GM23338 (cell line): Measurements from ENCODE around the gene VDR. TPM values are rescaled to one million over a fixed set of nuclear protein-coding genes. Genes with fewer than 3 reads are reported as not detected.

Source experiments
- ATAC-seq: fragments of 200-7000 bp; cut with Tn5 transposase; 3 replicates; pipeline ENCODE4 v1.9.1; 2020
- DNase-seq: peaks from one replicate; pipeline ENCODE4 v3.0.0-alpha.2; 2015; ENCODE audit warnings: low spot score
- H2AFZ ChIP-seq: fragments of 200-600 bp; sonication (generic); 2 replicates; pipeline ENCODE4 v1.8.0; 2016; ENCODE audit warnings: antibody characterized with exemption, mild to moderate bottlenecking, moderate library complexity
- H3F3A ChIP-seq: fragments of 200-600 bp; sonication (generic); replicated peaks from 2 replicates; pipeline ENCODE4 v1.8.0; 2017; ENCODE audit warnings: antibody characterized with exemption, mixed run types, low read depth
- H3K27ac ChIP-seq: fragments of 200-600 bp; sonication (generic); 2 replicates; pipeline ENCODE4 v1.6.1; 2016; ENCODE audit warnings: low read depth
- H3K27me3 ChIP-seq: fragments of 200-600 bp; sonication (generic); 2 replicates; pipeline ENCODE4 v1.8.0; 2016; ENCODE audit warnings: mild to moderate bottlenecking, mixed run types, moderate library complexity; ENCODE audit not compliant: insufficient read depth
- H3K36me3 ChIP-seq: fragments of 200-600 bp; sonication (generic); 2 replicates; pipeline ENCODE4 v1.8.0; 2016; ENCODE audit warnings: mild to moderate bottlenecking; ENCODE audit not compliant: insufficient read depth
- H3K4me1 ChIP-seq: fragments of 200-600 bp; sonication (generic); 2 replicates; pipeline ENCODE4 v1.8.0; 2016; ENCODE audit warnings: mild to moderate bottlenecking, moderate library complexity; ENCODE audit not compliant: insufficient read depth
- H3K4me2 ChIP-seq: fragments of 200-600 bp; sonication (generic); 2 replicates; pipeline ENCODE4 v1.7.1; 2017; ENCODE audit warnings: mixed run types
- H3K4me3 ChIP-seq: fragments of 200-600 bp; sonication (generic); 2 replicates; pipeline ENCODE4 v1.6.1; 2016; ENCODE audit warnings: mixed run types
- H3K79me2 ChIP-seq: fragments of 200-600 bp; sonication (generic); replicated peaks from 2 replicates; pipeline ENCODE4 v1.8.0; 2017; ENCODE audit warnings: mild to moderate bottlenecking; ENCODE audit not compliant: insufficient read depth
- H3K9me2 ChIP-seq: fragments of 200-600 bp; sonication (generic); 2 replicates; pipeline ENCODE4 v1.8.0; 2017; ENCODE audit not compliant: insufficient read depth
- H4K20me1 ChIP-seq: fragments of 200-600 bp; sonication (generic); replicated peaks from 2 replicates; pipeline ENCODE4 v1.8.0; 2017; ENCODE audit warnings: mild to moderate bottlenecking; ENCODE audit not compliant: insufficient read depth
- H3K27ac Mint-ChIP-seq: 2 replicates; pipeline ENCODE4 v1.8.0; 2020; ENCODE audit warnings: inconsistent platforms, mild to moderate bottlenecking, moderate library complexity, mixed read lengths
- H3K27me3 Mint-ChIP-seq: 3 replicates; pipeline ENCODE4 v1.8.0; 2022; ENCODE audit warnings: low read depth, mild to moderate bottlenecking, moderate library complexity, mixed read lengths, inconsistent platforms; ENCODE audit not compliant: insufficient read depth, poor library complexity
- H3K36me3 Mint-ChIP-seq: 3 replicates; pipeline ENCODE4 v1.8.0; 2021; ENCODE audit warnings: low read depth, mild to moderate bottlenecking, inconsistent platforms, moderate library complexity, mixed read lengths
- H3K4me1 Mint-ChIP-seq: 3 replicates; pipeline ENCODE4 v1.8.0; 2020; ENCODE audit warnings: mild to moderate bottlenecking, inconsistent platforms, mixed read lengths
- H3K4me3 Mint-ChIP-seq: 3 replicates; pipeline ENCODE4 v1.8.0; 2021; ENCODE audit warnings: moderate library complexity, mild to moderate bottlenecking, inconsistent platforms, mixed read lengths
- H3K9me3 Mint-ChIP-seq: 3 replicates; pipeline ENCODE4 v1.8.0; 2020; ENCODE audit warnings: moderate library complexity, mild to moderate bottlenecking, inconsistent platforms, mixed read lengths
- CREB1 ChIP-seq: fragments of 250-450 bp; sonication (Bioruptor Pico); IDR thresholded peaks from 2 replicates; pipeline ENCODE4 v1.5.0; 2020; ENCODE audit warnings: low read depth, mild to moderate bottlenecking, moderate library complexity
- ETS1 ChIP-seq: IDR thresholded peaks from 2 replicates; pipeline ENCODE4 v1.6.1; 2016; ENCODE audit warnings: antibody characterized with exemption
- JUNB ChIP-seq: IDR thresholded peaks from one replicate; pipeline ENCODE4 v1.6.1; 2016; ENCODE audit warnings: antibody characterized with exemption; ENCODE audit not compliant: unreplicated experiment
- NANOG ChIP-seq: IDR thresholded peaks from 2 replicates; pipeline ENCODE4 v1.6.1; 2016; ENCODE audit warnings: antibody characterized with exemption, borderline replicate concordance
- POLR2AphosphoS5 ChIP-seq: IDR thresholded peaks from 2 replicates; pipeline ENCODE4 v1.6.1; 2016; ENCODE audit warnings: antibody characterized with exemption, low read depth
- REST ChIP-seq: IDR thresholded peaks from one replicate; pipeline ENCODE4 v1.6.1; 2018; ENCODE audit warnings: antibody characterized with exemption; ENCODE audit not compliant: unreplicated experiment
- STAT1 ChIP-seq: IDR thresholded peaks from one replicate; pipeline ENCODE4 v1.6.1; 2016; ENCODE audit warnings: antibody characterized with exemption; ENCODE audit not compliant: unreplicated experiment
- ZNF331 ChIP-seq: fragments of 250-450 bp; sonication (Bioruptor Pico); IDR thresholded peaks from 2 replicates; pipeline ENCODE4 v1.5.0; 2020; ENCODE audit warnings: low read depth, mild to moderate bottlenecking, moderate library complexity
- ZNF462 ChIP-seq: fragments of 250-450 bp; sonication (Bioruptor Pico); IDR thresholded peaks from 2 replicates; pipeline ENCODE4 v1.5.0; 2020; ENCODE audit warnings: mild to moderate bottlenecking, moderate library complexity
- polyA plus RNA-seq: library from polyadenylated mRNA; unstranded; fragments of >200 nt; fragmentation: Nextera tagmentation; extraction: Ambion mirVana; gene quantifications from 2 replicates; pipeline ENCODE4 v1.2.1, GENCODE V29; 2016
- total RNA-seq: library from RNA; depleted of rRNA; stranded (reverse); fragments of >200 nt; shearing (Covaris generic); gene quantifications from 2 replicates; pipeline ENCODE4 v1.2.3, GENCODE V29; 2014

The VDR gene
- total and polyA plus RNA-seq, 2 experiments from 2014 or later, result 0.37 to 1.4 TPM

GRCh38 chr12:47896633-47897032 lies 8.2 kb downstream of the VDR start:
- Histone ChIP-seq H3K9me2 (no peaks in the 10 kb centered on the region), H3K79me2 (no peaks in the 10 kb centered on the region), H3K36me3 (no peaks in the 10 kb centered on the region), H3K4me1 (peaks cover 13% of the 10 kb centered on the region; the same call in 1 of the 2 replicates), H3K4me2 (peak overlapping the region; percentile 32; the same call in 1 of the 2 replicates), H3K4me3 (no peak overlapping the region), H3F3A (0 out of 2 replicates have a peak, but pooled peaks cover 3% of the 10 kb centered on the region), H4K20me1 (no peaks in the 10 kb centered on the region), H2AFZ (0 out of 2 replicates have a peak overlapping the region, but pooled peaks have one; percentile 47), H3K27me3 (no peaks in the 10 kb centered on the region), H3K27ac (no peak overlapping the region)
- Mint-ChIP-seq H3K27me3 (peaks cover 19% of the 10 kb centered on the region), H3K4me1 (peaks cover 16% of the 10 kb centered on the region; the same call in 2 of the 3 replicates), H3K4me3 (no peak overlapping the region), H3K9me3 (no peaks in the 10 kb centered on the region; the same call in 2 of the 3 replicates), H3K27ac (no peak overlapping the region), H3K36me3 (no peaks in the 10 kb centered on the region)
- DNase-seq (peak; percentile 16), ATAC-seq (peak; percentile 17; the same call in 1 of the 3 replicates)
- TF ChIP-seq CREB1 (CRISPR knock-in tag), result no peak
- TF ChIP-seq ETS1, result no peak
- TF ChIP-seq ZNF331 (CRISPR knock-in tag), result no peak
- TF ChIP-seq STAT1, result no peak
- TF ChIP-seq NANOG, result no peak
- TF ChIP-seq REST, result no peak
- no peak for TF ChIP-seq POLR2AphosphoS5

GRCh38 chr12:47896022-47896421 lies 8.8 kb downstream of the VDR start:
- Histone ChIP-seq H3K4me1 (peaks cover 13% of the 10 kb centered on the region; the same call in 1 of the 2 replicates), H3K79me2 (no peaks in the 10 kb centered on the region), H4K20me1 (no peaks in the 10 kb centered on the region), H3K4me3 (no peak overlapping the region), H3K4me2 (peak overlapping the region; percentile 32; the same call in 1 of the 2 replicates), H3K27ac (no peak overlapping the region), H3K9me2 (no peaks in the 10 kb centered on the region), H3K27me3 (no peaks in the 10 kb centered on the region), H3K36me3 (no peaks in the 10 kb centered on the region), H3F3A (0 out of 2 replicates have a peak, but pooled peaks cover 3% of the 10 kb centered on the region), H2AFZ (no peak overlapping the region; the same call in 1 of the 2 replicates)
- Mint-ChIP-seq H3K4me1 (peaks cover 16% of the 10 kb centered on the region; the same call in 2 of the 3 replicates), H3K9me3 (no peaks in the 10 kb centered on the region; the same call in 2 of the 3 replicates), H3K27ac (no peak overlapping the region), H3K36me3 (no peaks in the 10 kb centered on the region), H3K27me3 (peaks cover 21% of the 10 kb centered on the region), H3K4me3 (no peak overlapping the region)
- no peak for DNase-seq
- ATAC-seq, result no peak; the same call in 2 of the 3 replicates
- TF ChIP-seq STAT1, result no peak
- no peak for TF ChIP-seq ZNF331 (CRISPR knock-in tag)
- no peak for TF ChIP-seq POLR2AphosphoS5
- TF ChIP-seq ZNF462, result no peak
- no peak for TF ChIP-seq JUNB
- TF ChIP-seq NANOG, result no peak
- no peak for TF ChIP-seq CREB1 (CRISPR knock-in tag)
